GM18867 (cell line): ENCODE data around the gene UBE2D3.

Experiments used
- ATAC-seq: cut with Tn5 transposase; IDR thresholded peaks from one replicate; pipeline ENCODE4 v1.9.1; 2021; ENCODE audit warnings: mild to moderate bottlenecking, moderate library complexity; ENCODE audit not compliant: unreplicated experiment

UBE2D3 gene

DNA sequence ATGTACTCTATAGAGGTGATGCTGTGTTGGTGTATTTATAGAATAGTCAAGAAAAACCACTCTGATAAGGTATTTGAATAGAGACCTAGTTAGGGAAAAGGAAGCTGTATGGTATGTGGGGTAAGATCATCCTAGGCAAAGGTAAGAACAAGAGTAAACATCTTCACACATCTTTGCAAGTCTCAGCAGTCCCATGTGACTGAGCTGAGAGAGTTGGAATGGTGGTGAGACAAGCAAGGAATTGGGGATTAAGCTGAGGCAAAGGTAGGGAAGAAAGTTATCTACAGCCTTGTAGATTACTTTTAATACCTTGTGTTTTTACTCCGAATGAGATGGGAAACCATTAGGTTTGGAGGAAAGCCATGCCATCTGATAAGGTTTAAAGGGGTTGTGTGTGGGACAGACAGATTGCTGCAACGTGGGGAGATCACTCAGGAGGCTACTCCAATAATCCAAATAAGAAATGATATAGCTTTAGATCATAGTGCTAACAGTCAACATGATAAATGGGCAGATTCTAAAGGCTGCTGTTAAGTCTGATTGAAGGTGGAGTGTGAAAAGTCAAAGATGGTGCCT is 34.9 kb downstream of the UBE2D3 start:
- ATAC-seq = no peak

DNA sequence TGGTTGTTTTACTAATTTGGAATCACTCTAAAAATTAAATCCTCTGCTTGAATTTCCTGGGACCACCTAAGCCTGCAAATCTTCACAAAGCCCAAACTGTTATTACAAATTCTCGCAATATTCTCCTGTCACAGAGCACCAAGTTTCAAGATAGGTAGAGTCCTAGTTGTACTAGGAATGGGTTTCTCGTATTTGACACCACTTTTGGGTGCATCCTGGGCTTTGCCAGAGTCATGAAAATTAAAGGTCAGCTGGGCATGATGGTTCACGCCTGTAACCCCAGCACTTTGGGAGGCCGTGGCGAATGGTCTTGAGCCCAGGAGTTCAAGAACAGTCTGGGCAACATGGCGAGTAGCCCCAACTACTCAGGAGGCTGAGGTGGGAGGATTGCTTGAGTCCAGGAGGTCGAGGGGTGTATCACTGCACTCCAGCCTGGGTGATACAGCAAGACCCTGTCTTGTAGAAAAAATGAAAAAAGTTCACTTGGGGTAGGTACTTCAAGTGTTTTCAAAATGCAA is 36.0 kb downstream of the UBE2D3 start:
- no peak for ATAC-seq

DNA sequence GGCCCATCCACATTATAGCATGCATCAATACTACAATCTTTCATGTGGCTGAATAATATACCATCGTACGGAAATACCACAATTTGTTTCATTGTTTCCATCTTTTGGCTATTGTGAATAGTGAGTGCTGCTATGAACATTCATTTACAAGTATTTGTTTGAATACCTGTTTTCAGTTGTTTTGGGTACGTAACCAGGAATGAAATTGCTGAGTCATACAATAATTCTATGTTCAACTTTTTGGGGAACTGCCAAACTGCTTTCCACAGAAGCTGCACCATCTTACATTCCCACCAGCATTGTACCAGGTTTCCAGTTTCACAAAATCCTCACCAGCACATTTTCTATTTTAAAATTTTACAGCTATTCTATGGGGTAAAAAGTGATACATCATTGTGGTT is 38.0 kb downstream of the UBE2D3 start:
- no peak for ATAC-seq

DNA sequence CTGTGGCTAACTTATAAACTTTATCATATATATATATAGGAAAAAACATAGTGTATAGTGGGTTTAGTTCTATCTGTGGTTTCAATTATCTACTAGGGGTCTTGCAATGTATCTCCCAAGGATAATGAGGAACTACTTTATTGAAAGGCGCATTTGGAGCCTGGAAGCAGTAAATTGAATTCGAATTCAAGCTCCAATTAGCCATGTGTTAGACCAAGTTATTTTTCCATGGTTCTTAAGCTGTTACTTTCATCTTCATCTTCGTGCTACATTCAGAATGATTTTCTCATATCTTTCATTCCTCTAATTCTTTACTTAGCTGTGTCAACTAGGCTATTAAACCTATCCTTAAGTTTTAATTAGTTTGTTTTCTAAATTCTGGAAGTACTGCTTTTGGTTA is 39.4 kb downstream of the UBE2D3 start:
- no peak for ATAC-seq

DNA sequence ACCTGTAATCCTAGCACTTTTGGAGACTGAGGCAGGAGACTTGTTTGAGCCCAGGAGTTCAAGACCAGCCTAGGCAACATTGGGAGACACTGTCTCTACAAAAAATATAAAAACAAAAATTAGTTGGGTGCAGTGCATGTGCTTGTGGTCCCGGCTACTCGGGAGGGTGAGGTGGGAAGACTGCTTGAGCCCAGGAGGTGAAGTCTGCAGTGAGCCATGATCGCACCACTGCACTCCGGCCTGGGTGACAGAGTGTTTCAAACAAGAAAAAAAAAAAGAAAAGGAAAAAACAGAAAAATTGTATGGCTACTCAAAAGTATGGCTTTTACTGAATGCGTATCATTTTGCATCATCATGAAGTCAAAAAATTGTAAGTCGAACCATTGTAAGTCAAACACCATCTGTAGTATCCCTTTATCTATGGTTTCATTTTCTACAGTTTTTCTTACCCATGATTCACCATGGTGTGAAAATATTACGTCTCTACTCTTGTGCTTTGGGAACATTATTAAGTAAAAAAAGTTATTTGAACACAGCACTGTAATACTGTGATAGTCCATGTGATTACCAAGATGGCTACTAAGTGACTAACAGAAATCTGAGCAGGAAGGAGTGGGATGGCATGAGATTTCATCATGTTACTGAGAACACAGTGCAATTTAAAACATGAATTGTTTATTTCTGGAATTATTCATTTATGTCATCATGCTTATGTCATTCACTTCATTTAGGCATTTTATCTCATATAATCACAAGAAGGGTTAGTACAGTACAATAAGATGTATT is 40.1 kb downstream of the UBE2D3 start:
- no peak for ATAC-seq

DNA sequence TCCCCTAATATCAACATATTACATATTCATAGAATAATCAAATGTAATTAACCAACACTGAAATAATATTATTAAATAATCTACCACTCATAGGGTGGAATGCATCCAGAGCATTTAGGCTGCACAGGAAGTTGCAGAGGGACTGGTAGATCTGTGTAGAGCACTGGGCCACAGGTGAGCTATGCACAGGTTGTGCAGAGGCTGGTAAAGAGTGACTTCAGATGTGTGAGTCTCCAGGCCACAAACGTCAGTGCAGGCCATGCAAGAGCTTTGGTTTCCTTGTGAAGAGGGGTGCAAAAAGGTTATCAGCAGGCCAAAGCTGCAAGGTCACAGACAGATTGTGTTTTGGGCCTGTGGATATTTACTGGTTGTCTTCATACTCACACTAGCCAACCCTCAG is 41.1 kb downstream of the UBE2D3 start:
- ATAC-seq = no peak

DNA sequence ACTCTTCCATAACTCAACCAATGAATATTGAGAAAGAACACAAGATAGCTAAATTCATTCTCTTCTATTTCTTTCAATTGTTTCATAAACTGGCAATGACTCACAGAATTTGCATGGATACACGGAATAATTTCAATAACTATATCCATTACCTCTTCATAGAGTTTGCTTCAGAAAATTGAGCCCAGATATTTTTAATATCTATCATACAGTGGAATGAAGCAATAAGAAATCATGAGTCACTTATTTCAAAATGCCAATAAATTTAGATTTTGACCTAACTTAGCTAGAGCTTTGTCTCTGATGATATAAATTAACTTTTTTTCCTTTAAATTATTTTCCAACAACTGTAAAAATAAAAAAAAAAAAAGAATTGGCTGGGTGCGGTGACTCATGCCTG is 44.3 kb downstream of the UBE2D3 start:
- ATAC-seq = no peak

DNA sequence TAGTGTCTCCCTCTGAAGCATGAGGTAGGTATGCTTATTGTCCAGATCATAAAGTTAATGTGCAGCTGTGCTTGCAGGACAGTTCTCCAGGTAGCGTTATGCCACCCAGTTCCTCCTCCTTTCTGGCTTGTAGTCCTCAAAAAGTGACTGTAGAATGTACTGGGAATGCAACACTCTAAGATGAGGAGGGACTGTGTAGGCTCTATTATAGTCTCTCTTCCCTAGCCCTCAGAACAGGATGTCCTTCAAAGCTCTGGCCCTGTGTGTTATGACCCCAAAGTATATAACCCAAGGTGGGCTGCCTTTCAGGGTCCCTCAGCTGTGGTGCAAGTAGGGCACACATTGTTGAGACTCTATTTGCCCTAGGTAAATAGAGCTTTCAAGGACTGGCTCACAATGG is 45.8 kb downstream of the UBE2D3 start:
- no peak for ATAC-seq

DNA sequence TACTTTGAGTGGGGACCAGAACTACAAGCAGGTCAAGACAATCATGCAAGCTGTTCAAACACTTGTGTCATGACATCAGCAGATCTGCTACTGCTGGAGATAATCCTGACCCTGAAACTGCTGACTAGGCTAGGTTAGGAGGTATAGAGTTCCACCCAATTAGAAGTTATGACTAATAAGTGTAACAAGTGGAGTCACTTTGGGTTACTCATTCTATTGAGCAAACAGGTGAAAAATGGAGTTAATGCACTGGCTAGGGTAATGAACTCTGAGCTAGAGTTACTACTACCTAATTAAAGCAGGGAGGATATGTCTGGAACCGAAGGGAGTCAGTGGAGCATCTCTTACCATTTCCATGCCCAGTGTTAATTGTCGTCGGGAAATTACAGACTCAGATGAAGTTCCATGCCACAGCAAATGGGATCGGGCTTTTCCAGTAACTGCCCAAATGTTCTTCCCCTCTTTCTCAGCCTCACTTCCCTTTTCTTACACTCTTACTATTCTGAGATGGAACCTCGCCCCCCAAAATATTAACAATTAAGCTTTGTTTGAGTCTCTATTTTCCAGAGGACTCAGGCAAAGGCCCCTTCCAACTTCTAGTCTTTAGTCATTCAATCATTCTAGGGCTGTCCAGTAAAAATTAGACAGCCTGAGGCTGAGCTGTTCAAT is 46.7 kb downstream of the UBE2D3 start:
- ATAC-seq = peak; percentile 51

DNA sequence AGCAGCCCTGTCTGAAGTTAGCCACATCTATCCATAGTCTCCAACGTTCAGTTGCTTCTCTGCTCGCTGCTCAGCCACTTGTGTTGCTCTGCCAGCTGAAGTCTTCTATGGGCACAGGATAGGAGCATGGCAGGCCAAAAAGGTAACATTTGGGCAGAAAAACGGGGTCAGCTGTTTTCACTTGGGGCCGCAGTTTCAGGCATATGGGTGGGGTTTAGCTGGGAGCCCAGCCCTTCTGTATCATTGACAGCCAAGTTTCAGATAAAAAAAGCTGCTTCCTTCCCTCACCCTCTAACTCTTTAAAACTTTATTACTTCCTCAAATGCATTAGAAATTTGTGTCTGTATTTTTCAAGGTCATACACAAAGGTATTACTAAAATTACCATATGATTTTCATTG is 48.1 kb downstream of the UBE2D3 start:
- ATAC-seq = no peak

DNA sequence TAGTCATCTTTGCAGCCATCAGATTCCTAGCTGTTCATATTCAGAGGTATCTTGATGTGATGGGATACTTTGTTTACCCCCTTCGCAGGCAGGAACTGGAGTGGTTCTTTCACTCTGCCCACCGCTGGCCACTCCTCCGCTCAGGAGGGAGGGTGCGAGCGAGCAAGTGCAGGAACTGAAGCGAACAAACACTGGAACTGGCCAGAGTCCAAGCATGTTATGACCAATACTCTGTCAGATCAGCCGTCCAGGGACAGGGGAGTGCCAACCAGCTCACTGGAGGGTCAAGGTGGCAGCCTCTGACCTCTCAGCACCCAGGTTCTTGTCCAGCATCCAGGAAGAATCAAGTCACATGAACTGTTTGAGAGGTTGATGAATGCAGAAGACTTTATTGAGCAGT is 48.6 kb downstream of the UBE2D3 start:
- ATAC-seq = no peak

DNA sequence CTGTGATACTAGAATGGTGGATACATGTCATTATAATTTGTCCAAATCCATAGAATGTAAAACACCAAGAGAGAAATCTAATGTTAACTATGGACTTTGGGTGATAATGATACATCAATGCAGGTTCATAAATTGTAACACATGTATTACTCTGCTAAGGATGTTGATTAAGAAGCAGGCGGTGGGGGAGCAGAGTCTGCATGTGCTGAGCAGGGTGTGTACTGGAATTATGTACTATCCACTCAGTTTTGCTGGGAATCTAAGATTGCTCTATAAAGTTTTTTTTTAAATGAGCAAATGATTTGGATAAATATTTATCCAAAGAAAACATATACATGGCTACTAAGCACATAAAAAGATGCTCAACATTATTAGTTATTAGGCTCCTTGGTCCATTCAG is 51.5 kb downstream of the UBE2D3 start:
- ATAC-seq = no peak

DNA sequence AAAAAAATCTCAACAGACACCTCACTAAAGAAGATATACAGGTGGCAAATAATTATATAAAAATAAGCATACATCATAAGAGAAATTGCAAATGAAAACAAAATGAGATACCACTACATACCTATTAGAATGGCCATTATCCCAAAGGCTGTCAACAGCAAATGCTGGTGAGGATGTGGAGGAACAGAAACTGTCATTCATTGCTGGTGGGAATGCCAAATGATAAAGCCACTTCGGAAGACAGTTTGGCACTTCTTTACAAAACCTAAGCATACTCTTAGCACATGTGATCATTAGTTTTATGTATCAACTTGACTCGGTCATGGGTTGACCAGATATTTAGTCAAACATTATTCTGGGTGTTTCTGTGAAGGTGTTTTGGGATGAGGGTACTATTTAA is 53.1 kb downstream of the UBE2D3 start:
- no peak for ATAC-seq

DNA sequence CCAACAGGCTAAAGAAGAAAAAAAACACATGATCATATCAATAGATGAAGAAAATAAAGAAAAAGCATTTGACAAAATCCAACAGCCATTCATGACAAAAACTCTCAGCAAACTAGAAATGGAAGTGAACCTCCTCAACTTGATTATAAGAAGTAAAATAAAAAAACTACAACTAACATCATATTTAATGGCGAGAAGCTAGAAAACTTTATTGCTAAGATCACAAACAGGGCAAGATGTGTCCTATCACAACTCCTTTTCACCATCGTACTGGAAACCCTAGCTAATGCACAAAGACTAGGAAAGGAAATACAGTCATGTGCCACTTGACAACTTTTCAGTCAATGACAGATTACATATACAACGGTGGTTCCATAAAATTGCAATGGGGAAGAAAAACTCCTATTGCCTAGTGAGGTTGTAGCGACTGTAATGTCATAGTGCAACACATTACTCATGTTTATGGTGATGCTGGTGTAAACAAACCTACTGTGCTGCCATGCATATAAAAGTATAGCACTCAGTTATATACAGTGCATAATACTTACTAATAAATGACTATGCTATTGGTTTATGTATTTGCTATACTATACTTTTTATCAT is 54.5 kb downstream of the UBE2D3 start:
- no peak for ATAC-seq

DNA sequence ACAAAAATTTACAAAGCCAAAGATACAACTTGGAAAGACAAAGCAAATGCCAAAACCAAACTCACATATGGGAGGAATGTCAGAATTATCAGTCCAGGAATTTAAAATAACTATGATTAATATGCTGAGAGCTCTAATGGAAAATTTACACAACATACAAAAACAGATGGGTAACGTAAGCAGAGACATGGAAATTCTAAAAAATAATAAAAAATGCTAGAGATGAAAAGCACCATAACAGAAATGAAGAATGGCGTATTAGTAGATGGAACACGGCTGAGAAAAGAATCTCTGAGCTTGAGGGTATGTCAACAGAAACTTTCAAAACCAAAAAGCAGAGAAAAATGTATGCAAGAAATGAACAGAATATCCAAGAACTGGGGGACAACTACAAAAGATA is 62.5 kb downstream of the UBE2D3 start:
- ATAC-seq = no peak

DNA sequence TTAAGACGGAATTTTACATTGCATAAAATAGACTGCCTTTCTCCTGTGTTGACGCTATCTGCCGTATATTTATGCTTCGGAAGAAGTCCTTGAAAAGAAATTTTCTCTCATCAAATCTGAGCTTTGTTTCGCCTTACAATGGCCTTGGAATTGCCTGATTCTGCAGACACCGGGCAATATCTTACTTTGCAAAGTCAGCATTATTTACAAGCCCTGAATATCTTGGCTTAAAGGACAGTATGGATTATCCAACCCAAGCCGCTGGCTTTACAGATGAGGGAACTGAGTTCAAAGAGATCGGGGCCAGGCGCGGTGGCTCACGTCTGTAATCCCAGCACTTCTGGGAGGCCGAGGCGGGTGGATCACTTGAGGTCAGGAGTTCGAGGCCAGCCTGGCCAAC is 65.4 kb downstream of the UBE2D3 start:
- no peak for ATAC-seq

DNA sequence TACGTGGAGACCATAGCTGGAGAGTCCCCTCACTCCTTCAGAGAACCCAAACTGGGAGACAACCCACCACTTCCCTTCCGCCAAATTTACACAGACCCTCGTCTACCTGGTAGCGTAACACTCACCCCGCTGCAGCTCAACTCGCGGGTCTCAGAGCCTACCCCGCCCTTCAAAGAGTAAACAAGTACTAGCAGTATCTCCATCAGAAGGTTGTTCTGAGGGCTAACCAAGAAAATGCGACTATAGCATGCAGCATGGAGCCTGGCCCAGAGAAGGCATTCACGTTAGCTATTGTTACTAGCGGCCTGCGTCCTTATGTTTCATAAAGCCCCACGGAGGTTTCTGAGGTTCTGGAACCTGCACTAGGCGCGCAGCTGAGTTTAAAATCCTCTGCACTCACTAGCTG is 66.1 kb downstream of the UBE2D3 start:
- peak; percentile 21 for ATAC-seq

DNA sequence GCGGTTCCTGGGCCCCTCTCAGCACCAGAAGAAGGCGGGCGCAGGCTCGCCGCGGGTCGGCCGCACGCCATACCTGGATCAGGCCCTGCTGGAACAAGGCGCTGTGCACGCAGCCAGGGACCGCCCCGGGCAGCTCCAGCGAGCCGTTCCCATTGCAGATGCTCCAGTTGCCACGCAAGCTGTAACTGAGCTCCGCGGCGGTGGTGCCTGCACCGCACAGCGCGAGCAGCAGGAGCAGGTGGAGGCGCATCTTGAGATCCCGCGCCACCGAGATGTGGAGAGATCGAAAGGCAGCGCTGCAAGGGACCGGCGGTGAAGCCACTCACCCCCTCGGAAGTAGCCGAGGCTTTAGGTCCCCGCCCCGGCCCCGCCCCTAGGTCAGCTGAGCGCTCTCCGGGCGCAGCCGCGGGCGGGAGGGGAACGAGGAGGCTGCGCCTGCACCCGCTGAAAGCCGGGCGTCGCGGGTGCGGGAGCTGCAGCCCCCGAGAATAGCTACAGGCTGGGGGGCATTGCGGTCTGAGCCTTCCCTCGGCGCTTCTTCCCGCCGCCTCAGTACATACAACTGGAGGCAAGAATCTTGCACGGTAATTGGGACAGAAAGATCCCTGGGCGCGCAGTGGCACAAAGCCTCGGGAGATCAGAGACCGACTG is 66.6 kb downstream of the UBE2D3 start, which contains the start of gene MANBA:
Gene MANBA, minus strand, starts transcription at position 324 of the 651 bp plus-strand sequence. Its CDS starts 74 bp downstream, at position 250.
- ATAC-seq = peak; percentile 94

DNA sequence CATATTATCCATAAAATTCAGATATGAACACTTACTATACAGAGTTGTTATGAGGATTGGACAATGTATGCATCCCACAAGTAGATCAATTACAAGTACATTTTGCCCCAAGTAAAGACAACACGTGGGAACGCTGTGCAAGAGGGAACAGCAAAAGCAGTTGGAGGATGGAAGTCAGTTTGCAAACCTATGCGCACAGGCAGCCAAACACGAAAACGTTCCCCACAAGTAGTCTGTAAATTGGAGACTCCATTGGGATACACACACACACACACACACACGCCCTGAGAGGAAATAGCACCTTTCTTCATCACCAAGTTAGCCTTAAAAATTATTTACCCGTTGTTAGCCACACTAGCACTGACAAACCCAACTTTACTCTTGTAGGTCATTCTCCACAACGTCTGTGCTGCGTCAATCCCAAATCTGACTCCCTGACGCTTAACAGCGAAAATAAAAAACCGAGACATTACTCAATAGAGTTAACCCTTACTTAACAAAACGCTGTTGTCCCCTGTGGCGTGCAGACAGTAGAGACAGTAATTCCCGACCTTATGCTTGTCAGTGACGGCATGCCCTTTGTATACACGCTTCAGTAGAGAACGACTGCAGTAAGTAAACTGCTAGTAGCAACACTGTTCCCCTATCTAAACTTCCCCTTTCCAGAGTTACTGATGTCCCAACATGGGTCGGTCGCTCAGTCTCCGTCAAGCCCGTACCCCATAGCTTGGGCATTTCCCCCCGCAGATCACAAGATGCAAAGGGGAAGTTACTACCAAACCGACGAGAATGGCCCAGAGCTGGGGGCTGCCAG is 67.3 kb downstream of the UBE2D3 start:
- peak; percentile 52 for ATAC-seq
